SU-DHL-6 (cell line): ENCODE data around the gene AOAH.

Experiments
- H2AFZ ChIP-seq: fragments of 200-600 bp; sonication (generic); 2 replicates; pipeline ENCODE4 v1.6.1; 2014; ENCODE audit warnings: low read depth, mild to moderate bottlenecking, moderate library complexity, mixed read lengths, antibody characterized with exemption, low read length; ENCODE audit not compliant: severe bottlenecking
- H3F3A ChIP-seq: fragments of 200-600 bp; shearing (Covaris generic); 2 replicates; pipeline ENCODE4 v1.6.0; 2016; ENCODE audit warnings: antibody characterized with exemption, mild to moderate bottlenecking; ENCODE audit not compliant: insufficient read depth
- H3K27ac ChIP-seq: fragments of 200-600 bp; sonication (generic); 2 replicates; pipeline ENCODE4 v1.5.1; 2016; ENCODE audit warnings: low read depth, mild to moderate bottlenecking, low read length, moderate library complexity, mixed read lengths
- H3K27me3 ChIP-seq: fragments of 200-600 bp; sonication (generic), shearing (Covaris generic); 2 replicates; pipeline ENCODE4 v1.6.0; 2014; ENCODE audit warnings: mild to moderate bottlenecking, low read length
- H3K36me3 ChIP-seq: fragments of 200-600 bp; sonication (generic); 2 replicates; pipeline ENCODE4 v1.6.1; 2014; ENCODE audit warnings: mild to moderate bottlenecking, low read length, mixed read lengths
- H3K4me2 ChIP-seq: fragments of 300-600, 200-600 bp; shearing (Covaris generic), sonication (generic); 2 replicates; pipeline ENCODE4 v1.6.0; 2014; ENCODE audit warnings: low read length, low read depth, mild to moderate bottlenecking; ENCODE audit not compliant: poor library complexity, severe bottlenecking
- H3K4me3 ChIP-seq: fragments of 200-600 bp; sonication (generic); 2 replicates; pipeline ENCODE4 v1.5.1; 2014; ENCODE audit warnings: antibody characterized with exemption, low read length, mild to moderate bottlenecking, mixed read lengths; ENCODE audit not compliant: insufficient read depth, poor library complexity, severe bottlenecking
- H3K79me2 ChIP-seq: fragments of 200-600 bp; sonication (generic); 2 replicates; pipeline ENCODE4 v1.6.1; 2014; ENCODE audit warnings: mild to moderate bottlenecking, low read length, moderate library complexity; ENCODE audit not compliant: insufficient read depth
- H3K9ac ChIP-seq: fragments of 200-600 bp; sonication (generic); 2 replicates; pipeline ENCODE4 v1.7.0; 2014; ENCODE audit warnings: mild to moderate bottlenecking, low read length
- H3K9me2 ChIP-seq: fragments of 200-600 bp; sonication (generic); replicated peaks from 2 replicates; pipeline ENCODE4 v1.6.1; 2014; ENCODE audit warnings: low read length; ENCODE audit not compliant: insufficient read depth
- H3K9me3 ChIP-seq: fragments of 200-600 bp; sonication (generic); 2 replicates; pipeline ENCODE4 v1.6.1; 2014; ENCODE audit warnings: low read length, mixed read lengths; ENCODE audit not compliant: insufficient read depth
- H4K20me1 ChIP-seq: fragments of 200-600 bp; sonication (generic); 2 replicates; pipeline ENCODE4 v1.6.1; 2014; ENCODE audit warnings: low read depth, mild to moderate bottlenecking, antibody characterized with exemption, low read length, moderate library complexity, mixed read lengths
- CTCF ChIP-seq: fragments of 200-600 bp; sonication (generic); IDR thresholded peaks from one replicate; pipeline ENCODE4 v1.5.1; 2017; ENCODE audit warnings: antibody characterized with exemption, mild to moderate bottlenecking, low read length, moderate library complexity; ENCODE audit not compliant: insufficient read depth, poor library complexity, severe bottlenecking
- EZH2phosphoT487 ChIP-seq: fragments of 200-600 bp; sonication (generic), shearing (Covaris generic); conservative IDR thresholded peaks from 2 replicates; pipeline ENCODE4 v1.6.1; 2018; ENCODE audit warnings: mild to moderate bottlenecking, antibody characterized with exemption, low read length, moderate library complexity, mixed read lengths

AOAH gene

GRCh38 chr7:36659172-36659516 is 65.2 kb downstream of the AOAH start:
- no peaks in the 10 kb centered on the region for H3K9me2 ChIP-seq
- no peak overlapping the region for H3K4me2 ChIP-seq
- no peaks in the 10 kb centered on the region for H3K9me3 ChIP-seq
- no peaks in the 10 kb centered on the region for H4K20me1 ChIP-seq
- H3F3A ChIP-seq: no peaks in the 10 kb centered on the region
- H3K79me2 ChIP-seq: no peaks in the 10 kb centered on the region
- H3K27me3 ChIP-seq: no peaks in the 10 kb centered on the region
- no peaks in the 10 kb centered on the region for H3K36me3 ChIP-seq
- no peak overlapping the region for H3K4me3 ChIP-seq
- H3K27ac ChIP-seq: no peak overlapping the region
- H2AFZ ChIP-seq: no peak overlapping the region
- H3K9ac ChIP-seq: no peak overlapping the region
- TF ChIP-seq CTCF (no peak), EZH2phosphoT487 (no peak)

GRCh38 chr7:36658335-36659171 is 65.7 kb downstream of the AOAH start:
- Histone ChIP-seq H3K4me3 (no peak overlapping the region), H3K79me2 (no peaks in the 10 kb centered on the region), H4K20me1 (no peaks in the 10 kb centered on the region), H3K9ac (no peak overlapping the region), H3K27me3 (no peaks in the 10 kb centered on the region), H3K27ac (no peak overlapping the region), H3F3A (no peaks in the 10 kb centered on the region), H3K9me3 (no peaks in the 10 kb centered on the region), H3K36me3 (no peaks in the 10 kb centered on the region), H2AFZ (no peak overlapping the region), H3K9me2 (no peaks in the 10 kb centered on the region), H3K4me2 (no peak overlapping the region)
- TF ChIP-seq CTCF: no peak
- TF ChIP-seq EZH2phosphoT487: no peak

- Histone ChIP-seq H3K36me3 (no peaks in the 10 kb centered on the region), H3K27me3 (no peaks in the 10 kb centered on the region), H4K20me1 (no peaks in the 10 kb centered on the region), H3K79me2 (no peaks in the 10 kb centered on the region), H3K4me2 (no peak overlapping the region), H3K9me2 (no peaks in the 10 kb centered on the region), H3K27ac (no peak overlapping the region), H3K4me3 (no peak overlapping the region), H3K9ac (no peak overlapping the region), H3F3A (no peaks in the 10 kb centered on the region), H2AFZ (no peak overlapping the region), H3K9me3 (no peaks in the 10 kb centered on the region)
- no peak for TF ChIP-seq EZH2phosphoT487
- no peak for TF ChIP-seq CTCF
Measured at GRCh38 chr7:36657036-36657660, 67.1 kb downstream of the AOAH start.
